Measurements from ENCODE around the gene HNRNPH1.

Gene HNRNPH1

DNA sequence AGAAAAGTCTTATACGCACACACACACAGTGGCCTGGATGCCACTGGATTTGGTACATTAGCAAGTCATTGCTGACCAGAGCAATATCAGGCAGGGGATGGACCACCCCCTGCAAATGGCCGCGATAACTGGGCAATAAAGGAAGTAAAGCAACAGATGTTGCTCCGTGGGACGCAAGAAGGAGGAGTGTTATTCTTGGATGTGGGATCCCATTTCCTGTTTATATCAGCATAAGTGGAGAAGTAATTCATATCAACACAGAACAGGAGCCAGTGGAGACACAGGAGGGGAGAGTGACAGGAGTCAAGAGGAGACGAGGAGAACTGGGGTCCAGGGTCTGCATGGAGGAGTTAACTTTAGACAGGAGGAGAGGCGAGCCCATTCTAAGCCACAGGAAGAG is 54.8 kb downstream of the HNRNPH1 start:
- Histone ChIP-seq H3K4me3 (ENCODE audit: extremely low read depth, insufficient read depth, low read length, poor library complexity, severe bottlenecking) (no peak overlapping the region), H3K4me1 (ENCODE audit: control insufficient read depth, insufficient read depth, low read length, poor library complexity, severe bottlenecking) (no peaks in the 10 kb centered on the region), H3K27ac (ENCODE audit: low read depth, low read length, severe bottlenecking) (no peak overlapping the region), H3K36me3 (ENCODE audit: control insufficient read depth, insufficient read depth, low read length) (peaks cover 89% of the 10 kb centered on the region), H3K9me3 (ENCODE audit: control insufficient read depth, low read length) (no peaks in the 10 kb centered on the region)
- 97 to 98% methylated on average over 6 to 7 of the region's 7 CpGs for WGBS, 2 experiments (ENCODE audit: insufficient coverage in 2 of 2)

DNA sequence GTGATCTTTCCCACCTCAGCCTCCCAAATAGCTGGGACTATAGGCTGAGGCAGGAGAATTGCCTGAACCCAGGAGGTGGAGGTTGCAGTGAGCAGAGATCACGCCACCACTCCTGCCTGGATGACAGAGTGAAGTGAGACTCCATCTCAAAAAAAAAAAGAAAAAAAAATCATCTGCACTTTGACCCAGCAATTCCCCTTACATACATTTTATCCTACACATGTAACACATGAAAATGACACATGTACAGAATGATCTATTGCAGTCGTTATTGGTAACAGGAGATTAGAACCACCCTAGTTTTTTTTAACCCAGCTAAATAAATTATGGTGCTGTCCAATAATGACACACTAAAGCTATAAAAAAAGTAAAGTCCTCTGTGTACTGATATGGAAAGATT is 58.9 kb downstream of the HNRNPH1 start:
- Histone ChIP-seq H3K36me3 (ENCODE audit: control insufficient read depth, insufficient read depth, low read length) (peaks cover 85% of the 10 kb centered on the region), H3K27ac (ENCODE audit: low read depth, low read length, severe bottlenecking) (no peak overlapping the region), H3K4me1 (ENCODE audit: control insufficient read depth, insufficient read depth, low read length, poor library complexity, severe bottlenecking) (peaks cover 5% of the 10 kb centered on the region), H3K9me3 (ENCODE audit: control insufficient read depth, low read length) (no peaks in the 10 kb centered on the region), H3K4me3 (ENCODE audit: extremely low read depth, insufficient read depth, low read length, poor library complexity, severe bottlenecking) (no peak overlapping the region)
- no CpG with 5 or more reads among the region's 2 CpGs for WGBS, 2 experiments (ENCODE audit: insufficient coverage in 2 of 2)
